Measurements from ENCODE around the gene RSRC1.
A peak's percentile ranks its signal among the peaks of the same experiment; 100 is the strongest.
"Not testable (repeated sequence)": the region's sequence is repeated elsewhere in the genome, so short reads cannot be mapped to it uniquely, and the experiment has no call there.

Gene RSRC1

GRCh38 chr3:158479051-158479450 lies 369.2 kb downstream of the RSRC1 start:
- no peak for DNase-seq
- intact Hi-C loops (cut with DNase I) = no loop called here

- no peak for DNase-seq
- intact Hi-C loops (cut with DNase I) = no loop called here
These were observed 373.9 kb downstream of the RSRC1 start for GRCh38 chr3:158483701-158484235.

- intact Hi-C loops (cut with DNase I) = no loop called here
- DNase-seq = no peak
These were observed 376.3 kb downstream of the RSRC1 start for GRCh38 chr3:158486200-158486599.

- intact Hi-C loops (cut with DNase I) = no loop called here
- no peak for DNase-seq
These were observed 378.8 kb downstream of the RSRC1 start for GRCh38 chr3:158488670-158489069.

- intact Hi-C loops (cut with DNase I) = no loop called here
- DNase-seq = no peak
These were observed 379.3 kb downstream of the RSRC1 start for GRCh38 chr3:158489181-158489580.

GRCh38 chr3:158491968-158492367 lies 382.1 kb downstream of the RSRC1 start:
- peak in 36 of 42 donors; percentile 6 to 80 (median 43) for DNase-seq
- intact Hi-C loops (cut with DNase I) = no loop called here

GRCh38 chr3:158492685-158493084 lies 382.8 kb downstream of the RSRC1 start:
- intact Hi-C loops (cut with DNase I) = no loop called here
- DNase-seq = peak in 27 of 42 donors; percentile 5 to 60 (median 28)

GRCh38 chr3:158493931-158494330 lies 384.0 kb downstream of the RSRC1 start:
- intact Hi-C loops (cut with DNase I) = no loop called here
- DNase-seq = no peak

- intact Hi-C loops (cut with DNase I) = no loop called here
- no peak for DNase-seq
These were observed 384.8 kb downstream of the RSRC1 start for GRCh38 chr3:158494673-158495072.

- intact Hi-C loops (cut with DNase I); DNase-seq: not testable (repeated sequence)
These were observed 385.6 kb downstream of the RSRC1 start for GRCh38 chr3:158495398-158495902.

- no peak for DNase-seq
- intact Hi-C loops (cut with DNase I) = no loop called here
These were observed 395.2 kb downstream of the RSRC1 start for GRCh38 chr3:158505117-158505516.

GRCh38 chr3:158506456-158506855 lies 396.6 kb downstream of the RSRC1 start:
- DNase-seq = no peak
- intact Hi-C loops (cut with DNase I) = no loop called here

- intact Hi-C loops (cut with DNase I) = no loop called here
- DNase-seq = no peak
These were observed 398.6 kb downstream of the RSRC1 start for GRCh38 chr3:158508481-158508880.

GRCh38 chr3:158509891-158510290 lies 400.0 kb downstream of the RSRC1 start:
- intact Hi-C loops (cut with DNase I) = no loop called here

GRCh38 chr3:158516729-158517128 lies 406.8 kb downstream of the RSRC1 start:
- intact Hi-C loops (cut with DNase I); DNase-seq: not testable (repeated sequence)

More at GRCh38 chr3:158509891-158510290, 400.0 kb downstream of the RSRC1 start:
- no peak for DNase-seq

- intact Hi-C loops (cut with DNase I) = no loop called here
These were observed 409.9 kb downstream of the RSRC1 start for GRCh38 chr3:158519776-158520175.

GRCh38 chr3:158520433-158520832 lies 410.5 kb downstream of the RSRC1 start:
- intact Hi-C loops (cut with DNase I) = no loop called here
- no peak for DNase-seq

More at GRCh38 chr3:158519776-158520175, 409.9 kb downstream of the RSRC1 start:
- DNase-seq = no peak

GRCh38 chr3:158522221-158523136 lies 412.6 kb downstream of the RSRC1 start:
- intact Hi-C loops (cut with DNase I) = no loop called here
- no peak for DNase-seq

- no peak for DNase-seq
- intact Hi-C loops (cut with DNase I) = no loop called here
These were observed 418.3 kb downstream of the RSRC1 start for GRCh38 chr3:158528076-158528674.

- intact Hi-C loops (cut with DNase I) = no loop called here
- no peak for DNase-seq
These were observed 421.4 kb downstream of the RSRC1 start for GRCh38 chr3:158531334-158531733.

Data from head of caudate nucleus (tissue), 42 donors.